ENCODE measurements around the gene E2F1.

The E2F1 gene

DNA sequence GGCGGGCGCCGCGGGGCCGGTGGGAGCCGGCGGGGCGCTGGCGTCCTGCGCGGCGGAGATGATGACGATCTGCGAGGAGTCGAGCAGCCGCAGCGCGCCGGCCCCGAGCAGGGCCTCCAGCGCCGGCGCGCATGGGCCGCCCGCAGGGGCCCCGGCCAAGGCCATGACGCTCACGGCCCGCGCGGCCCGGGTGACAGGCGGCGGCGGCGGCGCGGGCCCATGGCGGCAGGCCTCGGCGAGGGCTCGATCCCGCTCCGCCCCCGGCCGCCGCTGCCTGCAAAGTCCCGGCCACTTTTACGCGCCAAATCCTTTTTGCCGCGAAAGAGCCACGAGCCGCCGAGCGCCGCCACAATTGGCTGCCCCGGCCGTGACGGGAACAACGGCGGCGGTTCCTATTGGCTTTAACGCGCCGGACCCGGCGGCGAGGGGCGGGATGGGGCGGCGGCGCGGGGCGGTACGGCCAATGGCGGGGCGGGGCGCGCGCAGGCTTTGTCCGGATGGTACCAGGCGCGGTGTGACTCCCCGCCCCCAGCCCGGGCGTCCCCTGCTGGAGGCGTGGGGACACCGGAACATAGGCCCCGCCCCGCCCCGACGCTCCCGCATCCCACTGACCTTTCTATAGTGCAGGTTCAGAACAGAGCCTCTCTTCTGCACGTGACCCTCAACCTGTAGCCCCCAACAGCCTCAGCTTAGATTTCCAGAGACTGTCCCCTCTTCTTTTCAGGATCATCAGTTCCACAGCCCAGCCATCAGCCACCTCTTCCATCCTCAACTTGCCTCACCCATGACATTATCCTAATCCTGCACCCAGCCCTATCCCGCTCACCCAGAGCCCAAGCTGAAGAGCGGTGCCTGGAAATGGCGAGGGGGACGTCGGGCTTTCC lies at the start of gene E2F1:
E2F1 (minus strand) TSS at position 286 of the 884 bp plus-strand sequence; CDS start at position 165, 121 bp downstream.
- H3K27me3 Mint-ChIP-seq, result no peaks in the 10 kb centered on the region
- H3K9me3 Mint-ChIP-seq, result no peaks in the 10 kb centered on the region
- no peaks in the 10 kb centered on the region for H3K36me3 Mint-ChIP-seq
- H3K4me1 Mint-ChIP-seq, result peaks cover 39% of the 10 kb centered on the region
- H3K27ac Mint-ChIP-seq, result peak within 1 kb of the TSS; percentile 84
- ATAC-seq, result peak; percentile 97
- peak within 1 kb of the TSS; percentile 86 for H3K4me3 Mint-ChIP-seq

DNA sequence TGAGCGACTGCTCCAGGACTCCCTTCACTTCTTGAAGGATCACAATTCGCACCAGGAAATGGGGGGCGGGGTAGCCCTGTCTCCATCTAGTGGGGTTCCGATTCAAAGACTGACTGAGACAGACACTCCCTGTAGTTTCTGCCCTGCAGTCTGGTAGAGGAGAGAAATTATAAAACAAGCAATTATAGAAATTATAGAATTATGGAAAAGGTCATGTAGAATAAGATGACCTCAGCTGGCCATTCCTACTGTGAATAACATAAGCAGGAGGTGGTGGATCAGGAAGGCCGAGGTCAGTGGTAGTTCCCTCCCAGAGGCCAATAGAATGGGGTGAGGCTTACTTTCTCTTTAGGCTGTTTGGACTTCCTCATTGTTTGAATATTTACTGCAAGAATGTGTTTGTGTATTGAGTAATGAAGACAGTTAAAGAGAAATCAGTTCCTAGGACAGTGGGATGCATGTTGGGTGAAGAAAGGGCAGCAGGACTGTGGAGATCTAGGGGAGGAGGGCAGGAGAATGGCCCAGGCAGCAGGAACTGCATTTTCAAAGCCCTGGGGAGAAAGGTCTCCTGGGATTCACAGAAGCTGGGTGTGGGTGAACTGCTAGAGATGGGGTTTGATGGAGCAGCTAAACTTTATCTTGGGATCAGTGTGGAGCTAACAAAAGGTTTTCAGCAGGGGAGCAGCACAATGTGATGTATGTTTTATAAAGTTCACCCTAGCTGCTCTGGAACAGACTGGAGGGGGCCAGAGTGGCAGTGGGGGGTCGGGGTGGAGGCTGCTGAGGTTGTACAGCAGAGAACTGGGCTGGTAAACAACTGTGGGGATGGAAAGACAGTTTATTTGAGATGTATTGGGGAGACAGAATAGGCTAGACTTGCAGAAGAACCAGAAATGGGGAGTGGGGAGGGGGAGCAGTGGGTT lies 47.7 kb upstream of the E2F1 start:
- H3K9me3 Mint-ChIP-seq, result peaks cover 11% of the 10 kb centered on the region
- H3K4me3 Mint-ChIP-seq, result peak overlapping the region; percentile 85
- peak overlapping the region; percentile 87 for H3K27ac Mint-ChIP-seq
- no peaks in the 10 kb centered on the region for H3K27me3 Mint-ChIP-seq
- H3K4me1 Mint-ChIP-seq, result peaks cover 33% of the 10 kb centered on the region
- ATAC-seq, result no peak
- H3K36me3 Mint-ChIP-seq, result peaks cover 22% of the 10 kb centered on the region

DNA sequence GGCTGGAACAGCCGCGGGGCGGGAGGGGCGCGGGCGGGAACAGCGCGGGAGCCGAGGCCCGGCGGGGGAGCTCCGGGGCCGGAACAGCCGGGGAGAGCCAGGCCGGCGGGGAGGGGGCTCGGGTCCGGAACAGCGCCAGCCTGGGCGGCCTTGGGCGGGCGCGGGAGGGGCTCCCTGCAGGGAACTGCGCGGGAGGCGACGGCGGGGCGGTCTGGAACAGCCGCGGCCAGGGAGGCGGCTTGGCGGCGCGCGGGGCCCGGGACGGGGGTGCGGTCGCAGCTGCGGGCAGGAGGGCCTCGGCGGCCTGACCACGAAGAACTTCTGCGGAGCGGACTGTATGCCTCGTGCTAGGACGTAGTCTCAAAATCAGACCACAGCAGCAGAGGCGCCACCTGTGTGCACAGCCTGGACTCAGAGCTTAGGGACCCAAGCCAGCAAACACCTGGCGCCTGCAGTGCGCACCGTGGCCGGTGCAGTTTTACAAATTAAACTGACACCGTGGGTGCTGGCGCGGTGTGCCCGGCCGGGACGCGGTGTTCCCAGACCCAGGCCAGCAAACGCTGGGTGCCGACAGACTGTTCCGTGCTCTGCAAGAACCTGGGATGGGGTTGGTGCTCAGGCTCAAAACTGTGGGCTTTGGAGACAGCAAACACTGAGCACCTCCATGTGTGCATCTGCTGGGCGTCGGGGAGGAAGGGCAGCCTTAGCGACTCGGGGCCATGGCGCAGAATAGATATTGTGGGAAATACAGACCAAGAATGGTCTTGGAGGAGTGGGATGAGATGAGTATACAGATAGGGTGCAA lies 46.2 kb upstream of the E2F1 start:
- H3K27ac Mint-ChIP-seq, result peak overlapping the region; percentile 87
- H3K9me3 Mint-ChIP-seq, result peaks cover 11% of the 10 kb centered on the region
- ATAC-seq, result peak; percentile 85
- H3K27me3 Mint-ChIP-seq, result no peaks in the 10 kb centered on the region
- H3K4me1 Mint-ChIP-seq, result peaks cover 33% of the 10 kb centered on the region
- H3K4me3 Mint-ChIP-seq, result peak overlapping the region; percentile 85
- peaks cover 16% of the 10 kb centered on the region for H3K36me3 Mint-ChIP-seq

DNA sequence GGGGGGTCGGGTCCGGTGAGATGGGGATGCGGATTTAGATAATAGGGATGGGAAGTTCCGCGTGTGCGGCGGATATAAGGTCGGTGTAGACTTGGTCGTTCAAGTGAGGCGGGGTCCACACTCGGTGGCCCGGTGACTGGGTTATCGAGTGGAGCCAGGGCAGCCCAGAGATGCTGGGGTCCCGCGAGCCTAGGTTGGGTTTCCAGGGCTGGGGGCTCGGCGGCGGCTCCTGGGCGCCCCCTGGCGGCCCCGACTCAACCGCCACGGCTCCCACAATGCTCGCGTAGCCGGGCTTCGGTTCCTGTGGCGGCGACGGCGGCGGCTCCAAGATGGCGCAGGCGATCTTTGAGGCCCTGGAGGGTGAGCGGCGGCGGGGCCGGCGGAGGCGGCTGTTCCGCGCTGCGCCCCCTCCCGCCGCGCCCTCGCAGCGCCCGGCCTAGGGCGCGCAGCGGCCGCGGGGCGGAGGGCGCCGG lies 45.5 kb upstream of the E2F1 start, which contains the start of gene ZNF341:
ZNF341 (plus strand) TSS at position 304 of the 473 bp plus-strand sequence; CDS start at position 330, 26 bp downstream.
- Mint-ChIP-seq H3K36me3 (peaks cover 12% of the 10 kb centered on the region), H3K27me3 (no peaks in the 10 kb centered on the region), H3K9me3 (peaks cover 8% of the 10 kb centered on the region), H3K27ac (peak within 1 kb of the TSS; percentile 87), H3K4me3 (peak within 1 kb of the TSS; percentile 87), H3K4me1 (peaks cover 33% of the 10 kb centered on the region)
- ATAC-seq, result peak; percentile 91

- Mint-ChIP-seq H3K27me3 (no peaks in the 10 kb centered on the region), H3K36me3 (peaks cover 6% of the 10 kb centered on the region), H3K9me3 (peaks cover 5% of the 10 kb centered on the region), H3K4me3 (peak overlapping the region; percentile 87), H3K4me1 (peaks cover 33% of the 10 kb centered on the region), H3K27ac (peak overlapping the region; percentile 87)
- ATAC-seq, result no peak
Observed at GRCh38 chr20:33730946-33731692, 44.9 kb upstream of the E2F1 start.

DNA sequence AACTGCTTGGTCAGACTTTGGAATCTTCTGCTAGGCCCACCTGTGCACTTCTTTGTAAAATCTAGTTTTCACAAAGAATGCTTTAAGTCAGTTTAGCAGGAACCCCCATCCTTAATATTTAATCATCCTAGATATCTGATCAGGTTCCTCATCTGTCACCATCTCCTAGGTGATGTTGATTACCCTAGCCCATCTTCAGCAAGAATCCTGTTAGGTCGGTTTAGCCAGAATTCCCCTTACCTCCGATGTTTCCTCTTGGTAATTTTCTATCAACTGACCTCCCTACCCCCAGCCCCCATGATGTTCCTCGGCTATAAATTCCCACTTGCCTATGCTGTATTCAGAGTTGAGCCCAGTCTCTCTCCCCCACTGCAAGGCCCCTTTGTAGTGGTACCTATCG lies 42.9 kb upstream of the E2F1 start:
- H3K4me3 Mint-ChIP-seq, result no peak overlapping the region
- ATAC-seq, result no peak
- no peaks in the 10 kb centered on the region for H3K9me3 Mint-ChIP-seq
- H3K27me3 Mint-ChIP-seq, result no peaks in the 10 kb centered on the region
- H3K4me1 Mint-ChIP-seq, result peaks cover 27% of the 10 kb centered on the region
- H3K36me3 Mint-ChIP-seq, result no peaks in the 10 kb centered on the region
- H3K27ac Mint-ChIP-seq, result no peak overlapping the region

DNA sequence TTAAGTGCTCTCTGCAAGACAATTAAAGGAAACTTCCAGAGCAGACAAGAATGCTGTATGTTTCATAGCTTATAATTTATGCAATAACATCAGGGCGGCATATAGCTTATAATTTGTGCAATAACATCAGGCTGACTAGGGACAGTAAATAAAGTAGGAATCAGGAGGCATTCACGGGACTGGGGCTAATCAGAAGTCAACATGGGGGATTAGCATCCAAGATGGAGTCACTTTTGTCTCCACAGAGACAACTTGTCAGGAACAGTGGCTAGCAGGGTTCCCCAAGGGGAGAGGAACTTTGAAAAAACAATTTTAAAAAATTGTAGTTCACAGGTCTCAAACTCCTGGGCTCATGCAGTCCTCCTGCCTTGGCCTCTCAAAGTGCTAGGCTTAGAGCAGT lies 42.3 kb upstream of the E2F1 start:
- Mint-ChIP-seq H3K4me1 (peaks cover 21% of the 10 kb centered on the region), H3K4me3 (no peak overlapping the region), H3K9me3 (no peaks in the 10 kb centered on the region), H3K27me3 (no peaks in the 10 kb centered on the region), H3K27ac (no peak overlapping the region), H3K36me3 (no peaks in the 10 kb centered on the region)
- no peak for ATAC-seq

DNA sequence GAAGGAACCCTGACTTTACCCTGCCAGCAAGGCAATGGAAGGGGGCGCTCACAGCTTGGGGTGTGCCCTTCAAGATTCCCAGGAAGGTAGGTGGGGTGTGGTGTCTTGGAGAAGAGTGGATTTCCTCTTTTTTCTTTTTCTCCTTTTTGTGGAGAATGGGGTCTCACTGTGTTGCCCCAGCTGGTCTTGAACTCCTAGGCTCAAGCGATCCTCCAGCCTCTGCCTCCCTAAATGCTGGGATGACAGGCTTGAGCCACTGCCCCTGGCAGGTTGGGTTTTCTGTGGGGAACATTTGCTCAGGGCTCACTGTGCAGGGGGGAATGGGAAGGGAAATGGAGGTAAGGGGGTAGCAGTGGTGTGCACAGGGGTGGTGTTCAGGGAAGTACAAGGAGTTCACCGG lies 41.6 kb upstream of the E2F1 start:
- Mint-ChIP-seq H3K4me3 (no peak overlapping the region), H3K27ac (no peak overlapping the region), H3K4me1 (peaks cover 14% of the 10 kb centered on the region), H3K36me3 (no peaks in the 10 kb centered on the region), H3K27me3 (no peaks in the 10 kb centered on the region), H3K9me3 (no peaks in the 10 kb centered on the region)
- no peak for ATAC-seq

DNA sequence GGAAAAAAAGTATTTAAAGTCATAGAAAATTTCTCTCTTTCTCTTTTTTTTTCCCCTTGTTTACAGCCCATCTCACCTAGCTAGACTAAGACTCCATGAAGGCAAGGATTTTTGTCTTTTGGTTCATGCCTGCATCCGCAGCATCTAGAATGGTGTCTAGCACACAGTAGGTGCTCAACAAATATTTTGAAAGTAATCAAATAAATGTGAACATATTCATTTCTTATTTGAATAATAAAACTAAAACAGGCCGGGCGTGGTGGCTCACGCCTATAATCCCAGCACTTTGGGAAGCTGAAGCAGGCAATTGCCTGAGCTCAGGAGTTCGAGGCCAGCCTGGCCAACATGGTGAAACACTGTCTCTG lies 40.9 kb upstream of the E2F1 start:
- Mint-ChIP-seq H3K36me3 (no peaks in the 10 kb centered on the region), H3K27me3 (no peaks in the 10 kb centered on the region), H3K9me3 (no peaks in the 10 kb centered on the region), H3K27ac (no peak overlapping the region), H3K4me3 (no peak overlapping the region), H3K4me1 (peaks cover 10% of the 10 kb centered on the region)
- no peak for ATAC-seq

- no peak for ATAC-seq
- Mint-ChIP-seq H3K9me3 (no peaks in the 10 kb centered on the region), H3K27me3 (no peaks in the 10 kb centered on the region), H3K36me3 (no peaks in the 10 kb centered on the region), H3K4me3 (no peak overlapping the region), H3K4me1 (peaks cover 5% of the 10 kb centered on the region), H3K27ac (no peak overlapping the region)
Observed at GRCh38 chr20:33725607-33726264, 39.6 kb upstream of the E2F1 start.

GRCh38 chr20:33724439-33725094 lies 38.4 kb upstream of the E2F1 start:
- peaks cover 13% of the 10 kb centered on the region for H3K4me1 Mint-ChIP-seq
- no peak overlapping the region for H3K4me3 Mint-ChIP-seq
- H3K27me3 Mint-ChIP-seq, result no peaks in the 10 kb centered on the region
- no peaks in the 10 kb centered on the region for H3K36me3 Mint-ChIP-seq
- peaks cover 2% of the 10 kb centered on the region for H3K9me3 Mint-ChIP-seq
- no peak overlapping the region for H3K27ac Mint-ChIP-seq
- no peak for ATAC-seq

DNA sequence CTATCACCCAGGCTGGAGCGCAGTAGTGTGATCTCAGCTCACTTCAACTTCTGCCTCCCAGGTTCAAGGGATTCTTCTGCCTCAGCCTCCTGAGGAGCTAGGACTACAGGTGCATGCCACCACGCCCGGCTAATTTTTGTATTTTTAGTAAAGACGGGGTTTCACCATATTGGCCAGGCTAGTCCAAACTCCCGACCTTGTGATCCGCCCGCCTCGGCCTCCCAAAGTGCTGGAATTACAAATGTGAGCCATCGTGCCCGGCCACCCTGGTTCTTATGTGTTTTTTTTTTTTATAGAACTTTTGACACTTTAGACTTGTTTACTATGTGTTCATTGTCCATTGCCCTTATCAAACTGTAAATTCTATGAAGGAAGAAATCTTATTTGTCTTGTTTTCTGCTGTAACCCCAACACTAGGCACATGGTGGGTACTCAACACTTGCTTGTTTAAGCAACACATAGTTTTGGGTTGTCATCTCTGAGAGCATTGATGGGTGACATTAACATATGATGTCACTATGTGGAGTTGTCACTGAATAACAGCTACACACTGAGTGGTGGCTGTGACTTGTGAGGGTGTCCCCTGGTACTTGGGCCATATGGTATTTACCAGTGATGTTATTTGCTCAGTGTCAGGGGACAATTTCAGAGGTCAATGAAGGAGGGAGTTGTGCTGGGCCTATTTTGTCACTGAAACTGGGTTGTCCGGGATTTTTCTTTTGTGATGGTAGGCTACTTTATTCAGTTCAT lies 35.4 kb upstream of the E2F1 start:
- H3K27me3 Mint-ChIP-seq, result no peaks in the 10 kb centered on the region
- H3K27ac Mint-ChIP-seq, result peak overlapping the region; percentile 64
- no peaks in the 10 kb centered on the region for H3K36me3 Mint-ChIP-seq
- H3K4me3 Mint-ChIP-seq, result peak overlapping the region; percentile 86
- no peak for ATAC-seq
- peaks cover 22% of the 10 kb centered on the region for H3K4me1 Mint-ChIP-seq
- peaks cover 2% of the 10 kb centered on the region for H3K9me3 Mint-ChIP-seq
